Endothelial cell (in vitro differentiated cells): Measurements from ENCODE around the gene GRM4. TPM values are rescaled to one million over a fixed set of nuclear protein-coding genes. Genes with fewer than 3 reads are reported as not detected.

Experiments
- DNase-seq: peaks from one replicate; pipeline ENCODE4 v3.0.0; 2021; ENCODE audit warnings: low spot score
- H3K27ac Mint-ChIP-seq: one replicate; pipeline ENCODE4 v1.8.0; 2021; ENCODE audit warnings: mixed read lengths, inconsistent platforms; ENCODE audit not compliant: unreplicated experiment
- H3K27me3 Mint-ChIP-seq: one replicate; pipeline ENCODE4 v1.8.0; 2021; ENCODE audit warnings: mild to moderate bottlenecking, moderate library complexity, mixed read lengths, inconsistent platforms; ENCODE audit not compliant: unreplicated experiment
- H3K36me3 Mint-ChIP-seq: one replicate; pipeline ENCODE4 v1.8.0; 2021; ENCODE audit warnings: mild to moderate bottlenecking, low read depth, mixed read lengths, inconsistent platforms; ENCODE audit not compliant: unreplicated experiment
- H3K4me1 Mint-ChIP-seq: one replicate; pipeline ENCODE4 v1.8.0; 2021; ENCODE audit warnings: mild to moderate bottlenecking, mixed read lengths, inconsistent platforms; ENCODE audit not compliant: unreplicated experiment
- H3K4me3 Mint-ChIP-seq: one replicate; pipeline ENCODE4 v1.8.0; 2021; ENCODE audit warnings: mild to moderate bottlenecking, mixed read lengths, inconsistent platforms; ENCODE audit not compliant: unreplicated experiment
- H3K9me3 Mint-ChIP-seq: one replicate; pipeline ENCODE4 v1.8.0; 2021; ENCODE audit warnings: mixed read lengths, inconsistent platforms; ENCODE audit not compliant: unreplicated experiment
- total RNA-seq: library from RNA; stranded (reverse); fragmentation: NEBNext Ultra II Directional; extraction: Animal tissue kit (Norgen Biotek cat#: 25700); gene quantifications from one replicate; pipeline ENCODE4 v1.2.1, GENCODE V29; 2021; ENCODE audit not compliant: unreplicated experiment
- TF ChIP-seq, protein P1 (sequence below): fragments of 200-600 bp; sonication (generic); IDR thresholded peaks from one replicate; pipeline ENCODE4 v1.5.0; 2021; ENCODE audit warnings: antibody characterized with exemption; ENCODE audit not compliant: unreplicated experiment

The GRM4 gene
- total RNA-seq, 1 donor from 2014 or later = 2.6 TPM

DNA sequence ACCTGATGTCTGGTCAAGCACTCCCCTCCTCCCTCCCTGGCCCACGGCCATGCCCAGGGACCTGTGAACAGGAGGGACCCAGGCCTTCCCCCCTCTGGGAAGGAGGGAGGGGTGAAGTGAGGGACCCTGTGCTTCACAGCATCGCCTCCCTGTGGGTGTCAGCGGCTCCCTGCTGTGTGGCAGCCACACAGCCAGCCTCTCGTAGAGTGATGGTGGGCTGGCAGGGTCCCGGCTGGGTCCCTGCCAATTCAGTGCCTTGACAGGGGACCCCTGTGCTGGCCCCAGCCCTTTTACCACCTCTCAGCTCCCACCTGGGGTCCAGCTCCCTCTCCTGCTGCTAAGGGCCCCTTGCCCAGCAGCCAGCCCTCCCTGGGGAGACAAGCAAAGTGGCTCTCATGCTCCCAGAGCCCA, 31.3 kb upstream of the GRM4 start:
- TF ChIP-seq, protein P1, sequence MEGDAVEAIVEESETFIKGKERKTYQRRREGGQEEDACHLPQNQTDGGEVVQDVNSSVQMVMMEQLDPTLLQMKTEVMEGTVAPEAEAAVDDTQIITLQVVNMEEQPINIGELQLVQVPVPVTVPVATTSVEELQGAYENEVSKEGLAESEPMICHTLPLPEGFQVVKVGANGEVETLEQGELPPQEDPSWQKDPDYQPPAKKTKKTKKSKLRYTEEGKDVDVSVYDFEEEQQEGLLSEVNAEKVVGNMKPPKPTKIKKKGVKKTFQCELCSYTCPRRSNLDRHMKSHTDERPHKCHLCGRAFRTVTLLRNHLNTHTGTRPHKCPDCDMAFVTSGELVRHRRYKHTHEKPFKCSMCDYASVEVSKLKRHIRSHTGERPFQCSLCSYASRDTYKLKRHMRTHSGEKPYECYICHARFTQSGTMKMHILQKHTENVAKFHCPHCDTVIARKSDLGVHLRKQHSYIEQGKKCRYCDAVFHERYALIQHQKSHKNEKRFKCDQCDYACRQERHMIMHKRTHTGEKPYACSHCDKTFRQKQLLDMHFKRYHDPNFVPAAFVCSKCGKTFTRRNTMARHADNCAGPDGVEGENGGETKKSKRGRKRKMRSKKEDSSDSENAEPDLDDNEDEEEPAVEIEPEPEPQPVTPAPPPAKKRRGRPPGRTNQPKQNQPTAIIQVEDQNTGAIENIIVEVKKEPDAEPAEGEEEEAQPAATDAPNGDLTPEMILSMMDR = no peak
- no peak overlapping the region for H3K4me3 Mint-ChIP-seq
- H3K9me3 Mint-ChIP-seq = no peaks in the 10 kb centered on the region
- no peaks in the 10 kb centered on the region for H3K36me3 Mint-ChIP-seq
- no peak overlapping the region for H3K27ac Mint-ChIP-seq
- DNase-seq = no peak
- peaks cover 4% of the 10 kb centered on the region for H3K27me3 Mint-ChIP-seq
- no peaks in the 10 kb centered on the region for H3K4me1 Mint-ChIP-seq

DNA sequence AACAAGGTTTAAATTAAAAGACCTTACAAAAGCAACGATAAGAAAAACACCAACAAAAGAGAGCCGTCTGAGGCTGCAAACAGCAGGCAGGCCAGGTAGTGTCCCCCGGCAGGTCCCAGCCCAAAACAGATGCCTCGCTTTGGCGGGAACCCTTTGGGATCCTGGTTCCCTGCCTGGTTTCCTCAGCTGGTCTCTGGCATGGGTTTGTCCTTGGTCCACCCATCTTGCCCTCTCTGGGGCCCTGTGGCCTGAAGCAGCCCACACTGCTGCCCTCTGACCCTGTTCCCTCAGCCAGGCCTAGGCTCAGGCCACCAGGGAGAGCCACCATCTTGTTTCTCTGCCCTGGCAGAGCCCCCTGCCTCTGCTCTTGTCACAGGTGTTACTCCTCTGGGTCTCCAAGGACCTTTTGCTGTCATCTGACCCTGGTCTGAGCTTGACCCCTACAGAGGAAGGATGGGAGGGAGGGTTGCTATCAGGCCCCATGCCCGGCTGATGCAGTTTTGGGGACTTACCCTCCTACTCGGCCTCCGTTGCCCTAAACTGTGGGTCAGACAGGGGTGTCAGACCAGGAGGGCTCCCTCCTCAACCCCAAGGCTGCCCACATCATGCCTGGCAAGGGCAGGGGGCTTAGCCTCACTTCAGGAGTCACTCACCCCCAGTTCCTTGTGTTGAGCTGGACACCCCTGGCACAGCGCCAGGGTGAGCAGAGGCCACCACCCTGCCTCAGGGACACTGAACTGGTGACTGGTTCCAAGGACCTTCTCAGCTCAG, 30.6 kb upstream of the GRM4 start:
- peaks cover 4% of the 10 kb centered on the region for H3K27me3 Mint-ChIP-seq
- DNase-seq = no peak
- H3K9me3 Mint-ChIP-seq = no peaks in the 10 kb centered on the region
- no peak overlapping the region for H3K27ac Mint-ChIP-seq
- no peak overlapping the region for H3K4me3 Mint-ChIP-seq
- TF ChIP-seq, protein P1 = no peak
- no peaks in the 10 kb centered on the region for H3K4me1 Mint-ChIP-seq
- H3K36me3 Mint-ChIP-seq = no peaks in the 10 kb centered on the region

DNA sequence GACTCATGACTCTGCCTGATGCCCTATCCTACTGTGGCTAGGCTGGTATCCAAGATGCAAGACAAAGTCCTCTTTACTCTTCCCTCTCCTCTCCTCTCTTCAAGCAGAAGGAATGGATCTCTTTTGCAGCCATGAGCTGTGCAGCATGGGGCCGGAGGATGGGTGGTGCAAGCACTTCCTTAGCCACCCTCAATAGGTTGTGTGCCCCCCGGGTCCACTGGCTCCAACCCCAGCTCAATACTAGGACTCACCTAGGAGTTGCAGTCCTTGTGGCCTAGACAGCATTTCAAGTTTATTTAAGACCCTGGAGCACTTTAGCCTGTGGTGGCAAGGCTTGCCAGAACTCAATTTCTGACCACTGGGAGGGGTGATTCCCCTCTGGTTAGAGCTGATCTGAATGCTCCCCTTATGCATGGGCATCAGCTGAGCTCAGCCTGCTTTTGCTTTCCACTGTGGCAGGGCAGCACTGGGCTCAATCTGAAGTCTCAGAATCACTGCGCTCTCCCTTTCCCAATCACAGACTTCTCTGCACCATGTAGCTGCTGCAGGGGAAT, 29.0 kb upstream of the GRM4 start:
- no peaks in the 10 kb centered on the region for H3K4me1 Mint-ChIP-seq
- H3K27me3 Mint-ChIP-seq = peaks cover 4% of the 10 kb centered on the region
- H3K4me3 Mint-ChIP-seq = no peak overlapping the region
- TF ChIP-seq, protein P1 = no peak
- no peak for DNase-seq
- no peaks in the 10 kb centered on the region for H3K36me3 Mint-ChIP-seq
- no peaks in the 10 kb centered on the region for H3K9me3 Mint-ChIP-seq
- H3K27ac Mint-ChIP-seq = no peak overlapping the region

GRCh38 chr6:34172961-34173775, 27.3 kb upstream of the GRM4 start:
- Mint-ChIP-seq H3K27ac (no peak overlapping the region), H3K27me3 (peaks cover 4% of the 10 kb centered on the region), H3K9me3 (no peaks in the 10 kb centered on the region), H3K36me3 (no peaks in the 10 kb centered on the region), H3K4me3 (no peak overlapping the region), H3K4me1 (no peaks in the 10 kb centered on the region)
- DNase-seq = no peak
- TF ChIP-seq, protein P1 = no peak
